ENCODE measurements around the gene SV2C. TPM values are rescaled to one million over a fixed set of nuclear protein-coding genes. Genes with fewer than 3 reads are reported as not detected.

Gene SV2C
- total RNA-seq, 2 donors from 2014 or later, result not detected

DNA sequence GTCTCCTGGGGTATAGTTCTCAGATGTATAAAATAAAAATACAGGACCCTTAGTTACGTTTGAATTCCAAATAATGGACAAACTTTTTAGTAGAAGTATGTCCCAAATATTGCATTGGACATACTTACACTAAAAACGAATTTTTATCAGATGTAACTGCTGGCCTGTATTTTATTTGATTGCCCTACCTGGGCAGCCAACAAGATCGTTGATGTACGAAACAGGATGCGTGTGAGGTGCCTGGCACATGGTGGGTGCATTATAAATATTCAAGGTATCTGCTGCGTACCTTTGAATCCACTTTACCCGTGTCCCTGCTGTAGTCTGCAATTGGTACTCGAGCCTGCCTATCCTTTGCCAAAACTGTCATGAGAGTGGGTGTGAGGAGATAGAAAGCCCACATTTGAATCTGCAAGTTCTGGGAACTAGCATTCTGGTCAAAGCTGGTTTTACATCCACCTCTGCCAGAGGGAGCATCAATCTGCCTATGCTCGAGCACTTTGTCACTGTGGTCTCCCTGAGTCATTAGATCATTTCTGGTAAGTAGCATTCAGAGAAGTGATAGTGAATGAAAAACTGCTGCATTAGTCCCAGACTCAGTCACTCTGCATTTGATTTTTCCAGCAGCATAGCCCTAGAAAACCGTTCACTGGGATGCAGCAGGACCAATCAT lies 186.2 kb downstream of the SV2C start:
- H3K9me3 ChIP-seq (ENCODE audit: control insufficient read depth, low read length), result no peaks in the 10 kb centered on the region
- H3K27me3 ChIP-seq (ENCODE audit: control insufficient read depth, insufficient read depth, low read length, poor library complexity, severe bottlenecking), result no peaks in the 10 kb centered on the region
- no peaks in the 10 kb centered on the region for H3K36me3 ChIP-seq (ENCODE audit: control insufficient read depth, insufficient read depth, low read length)
- Mint-ChIP-seq H3K4me1 (peaks cover 6% of the 10 kb centered on the region), H3K4me3 (no peak overlapping the region), H3K27ac (no peak overlapping the region), H3K27me3 (ENCODE audit: insufficient read depth) (no peaks in the 10 kb centered on the region), H3K36me3 (ENCODE audit: low read depth) (no peaks in the 10 kb centered on the region), H3K9me3 (no peaks in the 10 kb centered on the region)
- TF ChIP-seq, protein P1, sequence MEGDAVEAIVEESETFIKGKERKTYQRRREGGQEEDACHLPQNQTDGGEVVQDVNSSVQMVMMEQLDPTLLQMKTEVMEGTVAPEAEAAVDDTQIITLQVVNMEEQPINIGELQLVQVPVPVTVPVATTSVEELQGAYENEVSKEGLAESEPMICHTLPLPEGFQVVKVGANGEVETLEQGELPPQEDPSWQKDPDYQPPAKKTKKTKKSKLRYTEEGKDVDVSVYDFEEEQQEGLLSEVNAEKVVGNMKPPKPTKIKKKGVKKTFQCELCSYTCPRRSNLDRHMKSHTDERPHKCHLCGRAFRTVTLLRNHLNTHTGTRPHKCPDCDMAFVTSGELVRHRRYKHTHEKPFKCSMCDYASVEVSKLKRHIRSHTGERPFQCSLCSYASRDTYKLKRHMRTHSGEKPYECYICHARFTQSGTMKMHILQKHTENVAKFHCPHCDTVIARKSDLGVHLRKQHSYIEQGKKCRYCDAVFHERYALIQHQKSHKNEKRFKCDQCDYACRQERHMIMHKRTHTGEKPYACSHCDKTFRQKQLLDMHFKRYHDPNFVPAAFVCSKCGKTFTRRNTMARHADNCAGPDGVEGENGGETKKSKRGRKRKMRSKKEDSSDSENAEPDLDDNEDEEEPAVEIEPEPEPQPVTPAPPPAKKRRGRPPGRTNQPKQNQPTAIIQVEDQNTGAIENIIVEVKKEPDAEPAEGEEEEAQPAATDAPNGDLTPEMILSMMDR (conservative IDR thresholded peaks at IDR 0.05), result no peak
- DNase-seq, result no peak
- no peak overlapping the region for H3K9ac ChIP-seq (ENCODE audit: extremely low read depth, low read length, poor library complexity, severe bottlenecking)
- WGBS, 2 experiments (ENCODE audit: insufficient coverage in 1 of 2, insufficient read length in 1 of 2), result 80 to 85% methylated on average over 10 of the region's 10 CpGs
- H3K4me1 ChIP-seq (ENCODE audit: control insufficient read depth, insufficient read depth, low read length), result no peaks in the 10 kb centered on the region
- H3K4me3 ChIP-seq (ENCODE audit: low read length), result no peak overlapping the region
- H3K27ac ChIP-seq (ENCODE audit: low read depth, low read length), result no peak overlapping the region

DNA sequence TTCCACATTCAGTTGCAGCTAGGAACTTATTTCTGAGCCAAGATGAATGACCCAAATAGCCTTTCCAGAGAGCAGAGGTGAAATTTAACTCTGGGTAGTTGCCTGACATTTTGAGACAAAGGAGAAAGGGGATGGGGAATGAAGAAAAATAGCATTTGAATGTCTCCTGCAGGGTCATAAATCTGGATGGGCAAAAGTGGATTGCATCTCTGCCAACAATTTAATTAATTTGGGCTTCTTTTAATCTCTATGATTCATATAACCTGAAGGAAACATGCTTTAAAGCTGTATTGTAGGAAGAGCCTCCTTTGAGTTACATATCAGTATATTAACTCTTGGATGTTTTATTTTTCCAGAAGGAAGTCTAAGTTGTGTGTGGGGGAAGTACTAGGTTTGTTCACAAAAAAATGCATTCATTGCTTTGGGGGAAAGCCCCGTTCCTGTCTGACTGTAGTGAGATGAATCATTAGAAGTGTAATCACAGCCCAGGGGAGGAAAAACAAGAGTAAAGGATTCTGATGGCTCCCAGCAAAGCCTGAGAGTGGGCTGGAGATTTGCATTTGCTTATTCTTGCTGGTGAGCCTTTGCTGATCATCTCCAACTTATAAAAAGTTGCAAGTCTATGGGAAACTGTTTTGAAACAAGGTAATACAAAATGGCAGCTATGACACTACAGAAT lies 186.9 kb downstream of the SV2C start:
- 60 to 80% methylated on average over 1 of the region's 1 CpG for WGBS, 2 experiments (ENCODE audit: insufficient coverage in 1 of 2, insufficient read length in 1 of 2)
- DNase-seq, result no peak

DNA sequence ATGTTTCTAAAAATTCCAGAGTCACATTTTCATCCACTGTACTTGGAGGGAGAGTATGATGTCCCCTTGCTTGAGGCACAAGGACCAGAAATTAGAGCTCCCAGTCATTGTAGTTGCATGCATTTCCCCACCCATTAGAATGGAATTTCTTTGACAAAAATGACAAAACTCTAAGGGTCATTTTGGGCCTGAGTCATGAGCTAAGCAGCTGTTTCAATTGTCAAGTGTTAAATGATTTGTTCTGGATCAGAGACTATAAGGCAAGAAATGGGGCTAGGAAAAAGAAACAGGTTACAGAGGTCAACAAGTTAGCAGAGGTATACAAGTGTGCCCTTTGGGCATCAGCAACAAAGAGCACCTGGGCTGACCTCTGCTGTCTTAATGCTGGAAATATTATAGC lies 188.7 kb downstream of the SV2C start:
- no peaks in the 10 kb centered on the region for H3K9me3 Mint-ChIP-seq
- no peaks in the 10 kb centered on the region for H3K27me3 Mint-ChIP-seq (ENCODE audit: insufficient read depth)

More for the DNA sequence above, 186.9 kb downstream of the SV2C start:
- no peaks in the 10 kb centered on the region for H3K9me3 ChIP-seq (ENCODE audit: control insufficient read depth, low read length)
- H3K36me3 ChIP-seq (ENCODE audit: control insufficient read depth, insufficient read depth, low read length), result no peaks in the 10 kb centered on the region
- Mint-ChIP-seq H3K4me3 (no peak overlapping the region), H3K27me3 (ENCODE audit: insufficient read depth) (no peaks in the 10 kb centered on the region), H3K36me3 (ENCODE audit: low read depth) (no peaks in the 10 kb centered on the region), H3K4me1 (peaks cover 5% of the 10 kb centered on the region), H3K27ac (no peak overlapping the region), H3K9me3 (no peaks in the 10 kb centered on the region)
- H3K4me1 ChIP-seq (ENCODE audit: control insufficient read depth, insufficient read depth, low read length), result no peaks in the 10 kb centered on the region
- H3K27me3 ChIP-seq (ENCODE audit: control insufficient read depth, insufficient read depth, low read length, poor library complexity, severe bottlenecking), result no peaks in the 10 kb centered on the region
- TF ChIP-seq, protein P1 (conservative IDR thresholded peaks at IDR 0.05), result no peak
- no peak overlapping the region for H3K4me3 ChIP-seq (ENCODE audit: low read length)
- no peak overlapping the region for H3K27ac ChIP-seq (ENCODE audit: low read depth, low read length)
- no peak overlapping the region for H3K9ac ChIP-seq (ENCODE audit: extremely low read depth, low read length, poor library complexity, severe bottlenecking)

More for the DNA sequence above, 188.7 kb downstream of the SV2C start:
- Histone ChIP-seq H3K9ac (ENCODE audit: extremely low read depth, low read length, poor library complexity, severe bottlenecking) (no peak overlapping the region), H3K36me3 (ENCODE audit: control insufficient read depth, insufficient read depth, low read length) (no peaks in the 10 kb centered on the region), H3K27ac (ENCODE audit: low read depth, low read length) (no peak overlapping the region), H3K4me1 (ENCODE audit: control insufficient read depth, insufficient read depth, low read length) (no peaks in the 10 kb centered on the region), H3K9me3 (ENCODE audit: control insufficient read depth, low read length) (no peaks in the 10 kb centered on the region), H3K27me3 (ENCODE audit: control insufficient read depth, insufficient read depth, low read length, poor library complexity, severe bottlenecking) (no peaks in the 10 kb centered on the region), H3K4me3 (ENCODE audit: low read length) (no peak overlapping the region)
- TF ChIP-seq, protein P1 (conservative IDR thresholded peaks at IDR 0.05), result no peak
- Mint-ChIP-seq H3K4me3 (no peak overlapping the region), H3K27ac (no peak overlapping the region), H3K36me3 (ENCODE audit: low read depth) (no peaks in the 10 kb centered on the region), H3K4me1 (peaks cover 5% of the 10 kb centered on the region)
- DNase-seq, result no peak

Data from endodermal cell (in vitro differentiated cells).